SK-N-MC (cell line): Measurements from ENCODE around the gene CTTNBP2.

Experiments used
- EZH2 ChIP-seq: fragments of 200-600 bp; sonication (generic); IDR thresholded peaks from one replicate; pipeline ENCODE4 v1.6.1; 2017; ENCODE audit warnings: antibody characterized with exemption
- FOXP2 ChIP-seq: optimal IDR thresholded peaks from 2 replicates; pipeline ENCODE3; 2011; ENCODE audit warnings: mild to moderate bottlenecking, moderate library complexity; ENCODE audit not compliant: insufficient read depth; ENCODE audit errors: extremely low read length, control extremely low read depth

GRCh38 chr7:117805241-117805640 lies 68.0 kb downstream of the CTTNBP2 start:
- TF ChIP-seq FOXP2 (no peak), EZH2 (no peak)
